OCI-LY7 (cell line): ENCODE results near the gene HRAS. TPM values are rescaled to one million over a fixed set of nuclear protein-coding genes. Genes with fewer than 3 reads are reported as not detected.
A peak's percentile ranks its signal among the peaks of the same experiment; 100 is the strongest.

Experiments
- BruUV-seq: library from RNA; stranded (reverse); fragments of 400-500 nt; replicated peaks from 2 replicates; lab custom pipeline; 2021; lab: Mats Ljungman, UMichigan
- CTCF ChIA-PET: fragments of 300-600 bp; sonication (Branson Sonifier 250); formaldehyde crosslinking; loops from one replicate; lab custom pipeline; 2022; ENCODE audit warnings: antibody characterized with exemption; ENCODE audit not compliant: unreplicated experiment; lab: Charles Lee
- POLR2A ChIA-PET: fragments of 300-600 bp; sonication (Branson Sonifier 250); formaldehyde crosslinking; loops from one replicate; lab custom pipeline; 2022; ENCODE audit warnings: antibody characterized with exemption; lab: Charles Lee
- DNase-seq: peaks from one replicate; pipeline ENCODE4 v3.0.0-alpha.2; 2015; ENCODE audit warnings: low spot score
- H2AFZ ChIP-seq: fragments of 200-600 bp; sonication (generic), shearing (Covaris generic); 2 replicates; pipeline ENCODE4 v1.6.1; 2014; ENCODE audit warnings: mild to moderate bottlenecking, antibody characterized with exemption, low read length, moderate library complexity
- H3K27ac ChIP-seq: fragments of 200-600 bp; sonication (generic); 2 replicates; pipeline ENCODE4 v1.5.1; 2014; ENCODE audit warnings: mixed run types, low read depth, mild to moderate bottlenecking, moderate library complexity, low read length, inconsistent platforms; ENCODE audit not compliant: poor library complexity, severe bottlenecking
- H3K36me3 ChIP-seq: fragments of 200-600 bp; sonication (generic); 2 replicates; pipeline ENCODE4 v1.6.1; 2014; ENCODE audit warnings: mild to moderate bottlenecking, antibody characterized with exemption, low read length, moderate library complexity, mixed read lengths; ENCODE audit not compliant: insufficient read depth
- H3K4me1 ChIP-seq: fragments of 200-600 bp; sonication (generic); 2 replicates; pipeline ENCODE4 v1.5.1; 2014; ENCODE audit warnings: mild to moderate bottlenecking, low read length; ENCODE audit not compliant: insufficient read depth, poor library complexity, severe bottlenecking
- H3K4me2 ChIP-seq: fragments of 200-600 bp; sonication (generic); 2 replicates; pipeline ENCODE4 v1.6.1; 2014; ENCODE audit warnings: mild to moderate bottlenecking, low read length
- H3K4me3 ChIP-seq: fragments of 200-600 bp; sonication (generic); 2 replicates; pipeline ENCODE4 v1.5.1; 2014; ENCODE audit warnings: mild to moderate bottlenecking, low read depth, low read length; ENCODE audit not compliant: poor library complexity, severe bottlenecking
- H3K79me2 ChIP-seq: fragments of 200-600 bp; sonication (generic); 2 replicates; pipeline ENCODE4 v1.6.1; 2016; ENCODE audit warnings: low read depth, mild to moderate bottlenecking, low read length, moderate library complexity, mixed read lengths; ENCODE audit not compliant: insufficient read depth
- H3K9me2 ChIP-seq: fragments of 200-600 bp; sonication (generic); 2 replicates; pipeline ENCODE4 v1.6.1; 2016; ENCODE audit warnings: mild to moderate bottlenecking, low read length, mixed read lengths; ENCODE audit not compliant: insufficient read depth
- H3K9me3 ChIP-seq: fragments of 200-600 bp; sonication (generic); 2 replicates; pipeline ENCODE4 v1.6.1; 2014; ENCODE audit warnings: mild to moderate bottlenecking, mixed run types, low read length, mixed read lengths
- H4K20me1 ChIP-seq: fragments of 200-600 bp; sonication (generic); 2 replicates; pipeline ENCODE4 v1.6.1; 2014; ENCODE audit warnings: mild to moderate bottlenecking, antibody characterized with exemption, low read length, moderate library complexity, mixed read lengths; ENCODE audit not compliant: insufficient read depth
- EZH2phosphoT487 ChIP-seq: fragments of 200-600 bp; sonication (generic); IDR thresholded peaks from 2 replicates; pipeline ENCODE4 v1.6.1; 2018; ENCODE audit warnings: low read depth, borderline replicate concordance, mild to moderate bottlenecking, mixed run types, antibody characterized with exemption, low read length, moderate library complexity, mixed read lengths
- intact Hi-C: fragments of 100-400 bp; cut with micrococcal nuclease; formaldehyde crosslinking; loops from one replicate; pipeline ENCODE4 v1.10.0; 2022; ENCODE audit not compliant: unreplicated experiment
- total RNA-seq, 2 experiments: library from RNA; depleted of rRNA in 1 of 2; stranded (reverse); fragments of >200 nt in 1 of 2; shearing (Covaris generic) in 1 of 2; gene quantifications; 2 replicates each; pipeline ENCODE4 v1.2.3, GENCODE V29; 2014 to 2022
- TF ChIP-seq, protein P1 (sequence below): fragments of 200-600 bp; sonication (generic); conservative IDR thresholded peaks from 2 replicates; pipeline ENCODE4 v1.5.1; 2014; ENCODE audit warnings: mild to moderate bottlenecking, antibody characterized with exemption, low read length, moderate library complexity, mixed read lengths

Gene HRAS
- total RNA-seq, 2 experiments from 2014 or later: 46.9 to 53.0 TPM

GRCh38 chr11:559712-560304 is 24.4 kb upstream of the HRAS start:
- peak overlapping the region; percentile 73 for H3K4me3 ChIP-seq
- H3K36me3 ChIP-seq: no peaks in the 10 kb centered on the region
- H4K20me1 ChIP-seq: no peaks in the 10 kb centered on the region
- H3K9me2 ChIP-seq: no peaks in the 10 kb centered on the region
- ChIA-PET POLR2A (interaction anchor here (0.9 to 1.1 kb wide), 2 partner anchors 16 to 42 kb away, joined by 4 to 5 read pairs; partner anchors contain the start of gene PHRF1), CTCF (no interaction called here)
- BruUV-seq: no TSS peak
- no peaks in the 10 kb centered on the region for H3K9me3 ChIP-seq
- no peak for TF ChIP-seq EZH2phosphoT487
- TF ChIP-seq, protein P1, sequence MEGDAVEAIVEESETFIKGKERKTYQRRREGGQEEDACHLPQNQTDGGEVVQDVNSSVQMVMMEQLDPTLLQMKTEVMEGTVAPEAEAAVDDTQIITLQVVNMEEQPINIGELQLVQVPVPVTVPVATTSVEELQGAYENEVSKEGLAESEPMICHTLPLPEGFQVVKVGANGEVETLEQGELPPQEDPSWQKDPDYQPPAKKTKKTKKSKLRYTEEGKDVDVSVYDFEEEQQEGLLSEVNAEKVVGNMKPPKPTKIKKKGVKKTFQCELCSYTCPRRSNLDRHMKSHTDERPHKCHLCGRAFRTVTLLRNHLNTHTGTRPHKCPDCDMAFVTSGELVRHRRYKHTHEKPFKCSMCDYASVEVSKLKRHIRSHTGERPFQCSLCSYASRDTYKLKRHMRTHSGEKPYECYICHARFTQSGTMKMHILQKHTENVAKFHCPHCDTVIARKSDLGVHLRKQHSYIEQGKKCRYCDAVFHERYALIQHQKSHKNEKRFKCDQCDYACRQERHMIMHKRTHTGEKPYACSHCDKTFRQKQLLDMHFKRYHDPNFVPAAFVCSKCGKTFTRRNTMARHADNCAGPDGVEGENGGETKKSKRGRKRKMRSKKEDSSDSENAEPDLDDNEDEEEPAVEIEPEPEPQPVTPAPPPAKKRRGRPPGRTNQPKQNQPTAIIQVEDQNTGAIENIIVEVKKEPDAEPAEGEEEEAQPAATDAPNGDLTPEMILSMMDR: no peak
- DNase-seq: no peak
- no peak overlapping the region; the same call in 1 of the 2 replicates for H2AFZ ChIP-seq
- H3K4me1 ChIP-seq: peaks cover 32% of the 10 kb centered on the region
- no peak overlapping the region for H3K27ac ChIP-seq
- peak overlapping the region; percentile 77 for H3K4me2 ChIP-seq
- intact Hi-C loops: loop anchor here (5.0 kb wide), 1 partner anchor 162 kb away; no protein-coding TSS in a partner anchor
- no peaks in the 10 kb centered on the region for H3K79me2 ChIP-seq

DNA sequence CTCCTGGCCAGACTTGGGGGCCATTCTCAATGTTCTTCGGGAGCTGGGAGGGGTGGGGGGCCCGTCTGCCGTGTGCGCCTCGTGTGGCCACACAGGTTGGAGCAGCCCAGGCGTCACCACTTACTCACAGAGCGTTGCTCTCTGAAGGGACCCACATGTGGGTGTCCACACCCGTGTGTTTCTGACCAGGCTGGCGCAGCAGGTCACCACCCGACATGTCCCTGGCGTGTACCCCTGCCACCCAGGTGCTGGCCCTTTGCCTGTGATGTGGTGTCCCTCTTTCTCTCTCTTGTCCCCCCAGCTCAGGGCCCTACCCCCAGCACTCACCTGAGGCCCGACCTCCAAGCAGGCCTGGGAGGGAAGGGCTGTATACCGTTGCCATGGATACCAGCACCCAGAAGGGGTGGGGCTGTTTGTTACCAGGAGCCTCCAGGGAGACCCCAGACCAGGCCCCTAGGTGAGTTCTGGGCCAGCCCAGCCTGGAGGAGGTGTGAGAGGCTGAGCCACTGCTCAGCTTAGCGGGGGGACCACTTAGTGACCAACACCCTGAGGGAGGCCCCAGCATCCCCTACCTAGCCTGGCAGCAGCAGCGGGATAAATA is 23.7 kb upstream of the HRAS start:
- intact Hi-C loops: loop anchor here (5.0 kb wide), 1 partner anchor 163 kb away; no protein-coding TSS in a partner anchor
- ChIA-PET CTCF (no interaction called here), POLR2A (interaction anchor here (1.1 kb wide), 1 partner anchor 17 kb away, joined by 5 read pairs; the partner anchor contains the start of gene PHRF1)
- Histone ChIP-seq H3K27ac (no peak overlapping the region), H4K20me1 (no peaks in the 10 kb centered on the region), H3K79me2 (no peaks in the 10 kb centered on the region), H3K9me3 (no peaks in the 10 kb centered on the region), H2AFZ (no peak overlapping the region), H3K4me3 (no peak overlapping the region), H3K4me2 (no peak overlapping the region), H3K4me1 (peaks cover 39% of the 10 kb centered on the region), H3K36me3 (no peaks in the 10 kb centered on the region), H3K9me2 (no peaks in the 10 kb centered on the region)
- no peak for TF ChIP-seq EZH2phosphoT487
- TF ChIP-seq, protein P1: peak; percentile 64
- DNase-seq: peak; percentile 54
- BruUV-seq: no TSS peak

DNA sequence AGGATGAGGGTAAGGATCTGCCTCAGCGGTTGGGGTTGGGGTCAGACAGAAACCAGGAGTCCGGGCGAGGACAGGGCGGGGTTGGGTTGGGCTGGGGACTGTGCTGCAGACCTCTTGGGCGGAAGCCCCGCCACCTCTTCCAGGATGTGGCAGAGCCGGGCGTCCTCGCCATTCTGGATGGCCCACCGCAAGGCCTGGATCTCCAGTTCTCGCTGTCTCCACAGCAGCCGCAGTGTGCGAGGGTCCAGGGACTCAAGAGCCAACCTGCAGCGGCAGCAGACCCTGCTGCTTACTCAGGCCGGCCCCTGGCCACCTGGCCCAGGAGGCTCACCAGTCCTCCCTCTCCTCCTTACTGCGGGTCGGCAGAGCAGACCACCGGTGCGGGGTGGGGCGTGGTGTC is 23.1 kb upstream of the HRAS start:
- no peak overlapping the region for H2AFZ ChIP-seq
- DNase-seq: no peak
- H3K9me3 ChIP-seq: no peaks in the 10 kb centered on the region
- no peak overlapping the region for H3K27ac ChIP-seq
- TF ChIP-seq, protein P1: no peak
- no peak for TF ChIP-seq EZH2phosphoT487
- BruUV-seq: no TSS peak
- no peak overlapping the region for H3K4me2 ChIP-seq
- H4K20me1 ChIP-seq: no peaks in the 10 kb centered on the region
- H3K79me2 ChIP-seq: no peaks in the 10 kb centered on the region
- no peaks in the 10 kb centered on the region for H3K36me3 ChIP-seq
- no peaks in the 10 kb centered on the region for H3K9me2 ChIP-seq
- peaks cover 39% of the 10 kb centered on the region for H3K4me1 ChIP-seq
- intact Hi-C loops: loop anchor here (5.0 kb wide), 1 partner anchor 164 kb away; no protein-coding TSS in a partner anchor
- POLR2A ChIA-PET: no interaction called here
- CTCF ChIA-PET: no interaction called here
- no peak overlapping the region for H3K4me3 ChIP-seq
